Dedifferentiated amniotic fluid mesenchymal stem cell (primary cell): ENCODE measurements around the gene CYP19A1.
A peak's percentile ranks its signal among the peaks of the same experiment; 100 is the strongest.

Experiments
- DNase-seq: peaks from one replicate; pipeline ENCODE4 v3.0.0-alpha.2; 2016; ENCODE audit errors: extremely low spot score

The CYP19A1 gene

GRCh38 chr15:51325167-51325566 lies 13.2 kb downstream of the CYP19A1 start:
- no peak for DNase-seq

- no peak for DNase-seq
Measured at GRCh38 chr15:51323749-51324148, 14.6 kb downstream of the CYP19A1 start.

- DNase-seq: peak; percentile 54
Measured at GRCh38 chr15:51322621-51323296, 15.6 kb downstream of the CYP19A1 start.

GRCh38 chr15:51321316-51321715 lies 17.1 kb downstream of the CYP19A1 start:
- DNase-seq: no peak

DNA sequence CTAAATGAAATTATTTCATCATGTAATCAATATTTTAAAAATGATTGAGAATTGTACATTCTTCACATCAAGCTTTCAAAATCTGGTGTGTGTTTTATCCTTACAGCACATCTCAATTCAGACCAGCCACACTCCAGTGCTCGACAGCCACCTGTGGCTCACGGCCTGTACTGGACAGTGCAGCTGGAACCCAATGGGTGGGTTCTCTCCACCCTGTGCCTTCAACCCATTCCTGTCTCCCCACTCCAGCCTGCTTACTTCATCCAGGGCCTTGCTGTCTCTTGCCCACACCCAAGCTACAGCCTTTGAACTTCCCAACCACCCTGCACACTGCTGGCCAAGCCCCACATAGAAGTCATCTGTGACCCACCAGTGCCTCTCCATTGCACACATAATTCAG lies 17.6 kb downstream of the CYP19A1 start:
- no peak for DNase-seq

DNA sequence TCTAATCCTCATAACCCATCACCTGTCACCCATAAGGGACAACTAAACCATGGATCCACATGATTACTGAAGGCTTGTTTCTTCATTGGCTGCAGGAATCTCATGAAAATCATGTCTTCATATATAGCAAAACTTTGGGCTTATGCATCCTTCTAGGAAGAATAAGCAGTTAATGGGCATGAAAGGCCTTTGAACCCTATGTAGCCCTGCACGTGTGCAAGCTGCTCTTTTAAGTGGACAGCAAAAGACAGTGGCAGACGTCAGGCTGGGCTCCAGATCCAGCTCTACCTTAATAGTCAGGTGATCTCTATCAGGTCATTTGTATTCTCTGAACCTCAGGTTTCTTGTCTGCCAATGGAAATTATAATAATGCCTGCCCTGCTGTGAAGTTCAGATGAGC lies 18.9 kb downstream of the CYP19A1 start:
- no peak for DNase-seq

DNA sequence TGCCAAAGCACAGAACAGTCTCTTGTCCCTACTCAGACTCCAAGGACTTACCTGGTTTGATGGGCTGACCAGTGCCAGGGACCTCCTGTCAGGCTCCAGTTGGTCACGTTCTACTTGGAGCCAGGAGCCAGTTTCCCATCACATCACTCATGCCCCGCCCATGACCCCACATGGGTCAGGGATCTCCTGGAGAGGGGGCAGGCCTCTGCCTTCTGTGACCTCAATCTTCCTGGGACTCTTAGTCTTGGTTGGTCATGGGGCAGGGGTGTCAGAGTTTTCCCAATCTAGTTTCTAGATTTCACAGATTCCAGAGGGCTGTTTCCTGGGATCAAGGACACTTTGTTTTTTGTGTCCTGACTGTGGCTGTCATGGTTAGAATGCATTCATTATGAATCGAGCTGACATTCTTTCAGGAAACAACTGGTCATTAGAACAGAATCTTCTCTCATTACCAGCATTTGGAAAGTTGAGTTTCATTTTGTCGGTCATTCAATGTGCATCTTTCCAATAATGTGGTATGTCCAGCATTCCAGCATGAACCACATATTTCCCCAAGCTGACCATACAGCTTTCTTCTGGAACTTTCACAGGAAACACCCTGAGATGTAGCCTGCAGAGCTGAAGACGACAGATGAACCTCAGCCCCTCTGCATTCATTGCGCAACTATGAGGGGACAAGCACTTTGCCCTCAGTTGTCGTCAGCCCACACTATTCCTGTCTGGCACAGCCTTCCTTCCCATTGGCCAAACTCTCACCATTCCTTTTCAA lies 19.8 kb downstream of the CYP19A1 start:
- no peak for DNase-seq

- DNase-seq: no peak
Measured at GRCh38 chr15:51316636-51317035, 21.8 kb downstream of the CYP19A1 start.

DNA sequence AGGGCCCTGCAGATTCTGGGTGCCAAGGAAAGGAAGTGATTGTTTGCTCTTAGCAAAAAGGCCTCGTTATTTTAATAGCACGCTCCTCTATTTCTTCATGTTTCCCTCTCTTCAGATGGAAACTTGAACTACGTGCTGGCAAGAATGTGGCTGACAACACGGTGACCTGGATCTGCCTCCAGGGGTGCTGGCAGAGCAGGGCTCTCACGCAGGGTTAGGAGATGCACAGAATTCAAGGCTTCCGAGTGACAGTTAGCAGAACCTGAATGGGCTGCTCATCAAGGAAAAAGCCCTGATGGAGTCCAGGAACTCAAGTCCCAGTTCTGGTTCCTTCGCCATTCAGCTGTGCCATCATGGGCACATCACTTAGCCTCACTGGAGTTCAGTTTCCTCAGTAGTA lies 22.7 kb downstream of the CYP19A1 start:
- no peak for DNase-seq

DNA sequence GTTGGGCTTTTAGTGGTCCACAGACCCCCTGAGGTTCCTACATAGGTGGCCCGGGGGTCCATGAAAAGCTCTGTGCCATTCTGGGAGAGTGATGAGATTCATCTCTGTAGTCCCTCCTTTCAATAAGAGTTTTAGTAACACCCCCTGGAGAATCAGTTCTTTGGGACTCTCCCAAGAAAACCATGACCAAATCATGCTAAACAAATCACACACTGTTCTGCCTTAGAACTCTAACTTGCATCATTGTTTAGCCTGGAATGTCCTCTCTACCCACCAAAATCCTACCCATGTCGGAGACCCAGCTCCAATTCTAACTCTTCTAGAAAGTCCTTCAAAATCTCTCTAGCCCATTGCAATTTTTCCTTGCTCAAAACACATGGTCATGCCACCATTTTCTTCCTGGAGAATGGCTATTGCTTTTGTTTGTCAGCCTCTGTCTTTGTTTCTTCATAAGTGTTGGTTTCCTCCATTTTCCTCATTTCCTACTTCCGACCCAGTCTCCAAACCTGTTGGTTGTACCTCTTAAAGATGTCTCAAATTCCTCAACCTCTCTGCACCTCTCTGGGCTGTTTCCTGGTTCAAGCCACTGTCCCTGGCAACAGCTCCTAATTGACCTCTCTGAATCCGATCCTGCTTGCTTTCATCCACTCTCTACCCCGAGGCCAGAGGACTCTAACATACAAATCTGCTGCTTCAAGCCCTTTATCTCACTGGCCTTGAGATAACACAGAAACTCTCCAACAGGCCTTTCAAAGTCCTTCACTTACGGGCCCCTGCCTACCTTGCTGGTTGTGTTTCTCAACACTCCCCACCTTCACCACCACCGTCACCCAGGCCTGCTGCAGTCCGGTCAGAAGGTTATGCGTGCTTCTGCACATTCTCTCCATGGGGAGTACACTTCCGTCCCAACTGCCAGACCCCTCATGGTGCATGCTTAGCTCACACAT lies 23.7 kb downstream of the CYP19A1 start:
- no peak for DNase-seq

GRCh38 chr15:51313644-51314280 lies 24.6 kb downstream of the CYP19A1 start:
- no peak for DNase-seq

DNA sequence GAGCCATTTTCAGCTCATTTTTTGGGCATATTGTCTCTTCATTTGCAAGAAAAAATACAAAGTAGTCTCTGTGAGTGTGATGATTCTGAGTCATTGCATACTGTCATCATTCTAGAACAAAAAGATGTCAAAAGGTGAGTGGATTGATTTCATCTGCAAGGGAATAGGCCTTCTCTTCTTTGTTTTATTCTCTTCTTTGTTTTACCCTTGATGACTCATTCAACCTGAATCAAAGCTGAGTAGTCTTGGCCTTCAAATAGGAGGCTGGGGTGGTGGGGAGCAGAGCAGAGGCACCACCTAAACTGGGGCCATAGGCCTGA lies 25.4 kb downstream of the CYP19A1 start:
- no peak for DNase-seq

- peak; percentile 16 for DNase-seq
Measured at GRCh38 chr15:51312166-51313073, 26.0 kb downstream of the CYP19A1 start.

DNA sequence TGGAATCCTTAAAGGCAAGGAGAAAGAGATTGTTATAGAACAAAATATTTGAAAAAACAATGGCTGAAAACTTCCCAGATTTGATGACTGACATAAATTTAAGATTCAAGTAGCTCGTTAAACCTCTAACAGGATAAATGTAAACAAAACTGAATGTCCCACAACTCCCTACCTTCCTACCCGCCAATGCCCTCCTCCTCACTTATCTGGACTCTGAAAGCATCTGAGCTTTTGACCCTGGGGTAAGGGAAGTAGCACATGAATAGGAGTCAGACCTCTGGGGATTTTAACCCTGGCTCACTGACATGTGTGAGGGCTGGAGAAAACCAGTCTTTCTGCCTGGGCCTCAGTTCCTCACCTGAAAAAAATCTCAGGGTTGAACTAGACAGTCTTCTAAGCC lies 26.9 kb downstream of the CYP19A1 start:
- DNase-seq: no peak

DNA sequence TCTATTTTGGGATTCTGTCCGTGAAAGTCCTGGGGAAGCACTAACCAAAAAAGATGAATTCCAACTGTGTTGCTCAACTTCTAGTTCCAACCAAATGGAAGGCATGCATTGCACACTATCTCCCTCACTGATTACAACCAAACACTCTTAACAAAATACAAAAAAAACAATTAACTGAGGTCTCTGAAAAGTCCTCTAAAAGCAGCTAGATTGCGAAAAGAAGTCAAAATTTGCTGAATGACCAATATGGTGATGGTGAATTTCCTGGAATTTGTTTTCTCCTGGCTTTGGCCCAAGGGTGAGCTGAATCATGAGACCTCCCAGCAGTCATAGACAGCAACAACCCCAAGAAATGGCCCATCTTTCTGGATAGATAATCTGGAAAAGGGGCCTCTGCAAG lies 28.3 kb downstream of the CYP19A1 start:
- no peak for DNase-seq

- DNase-seq: no peak
Measured at GRCh38 chr15:51307811-51308210, 30.6 kb downstream of the CYP19A1 start.

DNA sequence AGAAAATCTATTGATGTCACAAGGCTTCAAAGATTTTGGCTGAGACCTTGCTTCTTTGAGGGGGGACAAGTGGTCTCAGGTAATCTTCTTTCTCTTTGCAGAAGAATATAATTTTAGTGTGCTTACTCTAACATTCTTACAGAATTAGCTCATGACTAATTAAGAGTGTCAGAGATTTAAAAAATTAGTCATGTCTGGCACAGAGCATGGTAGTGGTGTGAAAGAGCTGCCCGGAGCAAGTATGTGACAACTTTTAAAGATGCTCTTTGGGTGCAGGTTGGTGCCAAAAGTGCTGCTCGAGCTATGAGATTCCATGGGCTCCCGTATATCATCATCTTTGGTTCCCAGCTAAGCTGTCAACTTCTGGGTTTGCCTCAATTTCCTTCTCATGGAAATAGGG lies 31.1 kb downstream of the CYP19A1 start:
- DNase-seq: no peak

- no peak for DNase-seq
Measured at GRCh38 chr15:51303462-51303980, 34.9 kb downstream of the CYP19A1 start.

DNA sequence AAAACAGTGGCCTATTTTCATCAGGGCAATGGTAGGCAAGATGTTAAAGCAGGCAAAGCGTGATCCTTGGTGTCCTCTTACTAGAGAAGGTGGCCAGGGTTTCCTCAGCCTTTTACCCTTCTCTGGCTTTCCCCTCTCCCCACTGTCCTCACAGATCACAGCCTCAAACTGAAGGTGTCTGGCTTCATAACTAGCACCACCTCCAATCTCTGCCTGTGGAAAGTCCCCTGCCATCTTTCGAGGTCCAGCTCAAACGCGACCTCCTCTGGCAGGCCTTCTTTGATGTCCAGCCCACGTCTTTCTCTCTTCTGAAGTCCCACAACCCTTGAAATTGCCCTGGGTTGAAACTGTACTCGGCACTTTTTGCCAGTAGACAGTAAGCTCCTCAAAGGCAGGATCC lies 35.9 kb downstream of the CYP19A1 start:
- no peak for DNase-seq

DNA sequence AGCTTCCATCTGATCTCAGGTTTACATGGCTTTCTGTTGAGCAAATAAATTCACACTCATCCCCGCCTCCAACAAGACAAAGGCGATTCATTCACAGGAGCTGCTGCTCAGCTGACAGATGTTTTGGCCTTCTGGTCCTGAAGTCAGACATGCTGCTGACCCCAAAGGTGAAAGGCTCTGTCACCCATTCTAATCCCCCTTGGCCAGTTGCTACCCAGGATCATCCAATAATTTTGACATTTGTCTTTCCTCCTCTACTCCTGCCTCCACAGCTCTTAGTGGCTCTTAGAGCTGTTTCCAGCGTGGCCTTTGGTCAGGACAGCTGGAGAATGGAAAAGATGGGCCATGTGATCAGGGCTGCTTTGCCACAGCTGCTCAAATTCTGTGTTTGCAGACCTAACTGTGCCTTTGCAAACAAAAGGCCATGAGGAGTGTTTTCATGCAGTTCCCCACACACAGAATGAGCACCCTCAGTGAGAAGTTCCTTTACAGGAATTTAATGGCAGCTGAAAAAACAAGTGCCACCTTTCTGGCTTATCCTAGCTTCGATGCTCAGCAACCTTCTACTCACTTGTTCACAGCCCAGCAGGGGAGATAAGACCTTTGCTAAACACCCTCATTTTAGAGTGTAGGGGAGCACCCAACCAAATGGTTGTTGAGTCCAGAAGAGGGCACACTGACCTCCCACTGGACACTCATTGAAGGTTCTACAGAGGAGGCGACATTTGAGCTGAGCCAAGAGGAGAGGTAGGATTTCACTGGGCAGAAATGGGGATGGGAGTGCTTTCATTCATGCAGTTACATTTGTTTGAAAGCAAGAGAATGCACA lies 39.0 kb downstream of the CYP19A1 start:
- no peak for DNase-seq
